Erythroblast (primary cell): ENCODE data around the gene TEKTIP1.

Experiments used
- GATA1 ChIP-seq: IDR thresholded peaks from 2 replicates; pipeline ENCODE4 v1.6.1; 2011; ENCODE audit warnings: low read depth, mild to moderate bottlenecking, control low read depth, low read length, moderate library complexity
- POLR2A ChIP-seq: IDR thresholded peaks from 2 replicates; pipeline ENCODE4 v1.6.1; 2011; ENCODE audit warnings: mild to moderate bottlenecking, low read length

DNA sequence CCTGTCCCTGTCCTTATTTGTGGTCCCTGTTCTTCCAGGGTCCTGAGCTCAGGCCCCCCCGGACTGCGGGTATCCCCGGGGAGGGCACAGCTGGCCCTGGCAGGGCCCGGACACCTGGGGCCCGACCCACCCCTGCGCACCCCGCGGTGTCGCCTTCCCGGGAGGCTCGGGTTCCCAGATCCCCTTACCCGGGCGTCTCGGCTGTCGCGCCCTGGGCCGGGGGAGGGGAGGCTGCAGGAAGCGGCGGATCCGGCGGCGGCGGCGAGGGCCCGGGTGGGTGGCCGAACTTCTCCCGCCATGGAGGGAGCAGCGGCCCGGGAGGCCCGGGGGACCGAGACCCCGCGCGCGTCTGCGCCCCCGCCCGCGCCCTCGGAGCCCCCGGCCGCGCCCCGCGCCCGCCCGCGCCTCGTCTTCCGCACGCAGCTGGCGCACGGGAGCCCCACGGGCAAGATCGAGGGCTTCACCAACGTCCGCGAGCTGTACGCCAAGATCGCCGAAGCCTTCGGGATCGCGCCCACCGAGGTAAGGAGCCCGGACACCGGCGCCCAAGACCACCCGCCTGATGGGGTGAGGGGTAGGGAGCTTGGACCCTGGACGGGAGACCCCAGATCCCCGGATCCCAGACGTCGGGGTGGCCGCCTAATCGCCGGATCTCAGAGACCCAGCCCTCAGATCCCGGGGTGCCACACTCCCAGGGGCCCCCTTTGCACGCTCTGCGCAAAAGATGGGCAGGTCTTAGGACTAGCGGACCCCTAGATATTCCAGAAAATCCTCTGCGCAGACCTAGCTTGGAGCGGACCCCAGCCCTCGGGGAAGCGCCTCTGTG is 46.5 kb downstream of the TEKTIP1 start, which contains the start of gene GIPC3:
- TF ChIP-seq POLR2A = no peak
- no peak for TF ChIP-seq GATA1
